HG02623 (cell line): ENCODE results near the gene PLGLB1.
"Not testable (repeated sequence)": the region's sequence is repeated elsewhere in the genome, so short reads cannot be mapped to it uniquely, and the experiment has no call there.

Source experiments
- ATAC-seq: cut with Tn5 transposase; IDR thresholded peaks from one replicate; pipeline ENCODE4 v1.9.1; 2021; ENCODE audit warnings: moderate library complexity; ENCODE audit not compliant: unreplicated experiment

PLGLB1 gene

DNA sequence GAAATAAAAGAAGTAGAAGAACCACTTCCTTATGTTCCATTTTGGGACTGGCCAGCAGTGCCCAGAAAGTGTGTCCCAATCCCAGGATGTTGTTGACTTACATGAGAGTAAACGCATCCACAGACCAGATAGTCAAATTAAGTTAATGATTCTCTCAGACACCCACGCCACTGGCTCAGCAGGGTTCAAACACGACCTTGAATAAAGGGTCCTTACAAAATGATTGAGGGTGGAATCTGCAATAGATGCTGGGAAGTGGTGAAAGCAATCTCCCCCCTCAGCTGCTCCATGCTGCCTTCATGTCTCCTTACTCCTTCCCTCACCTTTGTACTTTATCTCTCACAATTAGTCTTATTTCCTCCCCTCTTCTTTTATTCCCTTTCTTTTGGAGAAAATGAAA is at the start of gene PLGLB1:
Gene PLGLB1 (minus strand): TSS at position 101 of the 400 bp plus-strand sequence. CDS start 61 bp downstream, at position 40.
- not testable (repeated sequence) for ATAC-seq

DNA sequence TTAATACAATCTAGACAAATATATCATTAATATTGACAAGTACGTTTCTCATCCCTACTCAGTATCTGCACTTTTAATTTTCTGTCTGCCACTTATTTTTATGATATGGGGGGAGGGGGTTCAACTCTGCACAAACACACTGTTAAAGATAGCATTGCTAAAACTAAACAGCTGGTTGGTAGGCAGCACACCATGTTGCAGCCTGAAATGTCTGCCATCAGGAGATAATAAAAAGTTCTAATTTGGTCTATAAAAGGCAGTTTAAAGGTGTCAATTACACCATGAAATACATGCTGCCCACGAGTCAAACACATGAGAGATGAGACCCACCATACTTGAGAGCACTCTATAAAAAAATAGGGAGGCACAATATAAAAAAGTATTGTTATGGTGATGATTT is 42.7 kb upstream of the PLGLB1 start:
- not testable (repeated sequence) for ATAC-seq

DNA sequence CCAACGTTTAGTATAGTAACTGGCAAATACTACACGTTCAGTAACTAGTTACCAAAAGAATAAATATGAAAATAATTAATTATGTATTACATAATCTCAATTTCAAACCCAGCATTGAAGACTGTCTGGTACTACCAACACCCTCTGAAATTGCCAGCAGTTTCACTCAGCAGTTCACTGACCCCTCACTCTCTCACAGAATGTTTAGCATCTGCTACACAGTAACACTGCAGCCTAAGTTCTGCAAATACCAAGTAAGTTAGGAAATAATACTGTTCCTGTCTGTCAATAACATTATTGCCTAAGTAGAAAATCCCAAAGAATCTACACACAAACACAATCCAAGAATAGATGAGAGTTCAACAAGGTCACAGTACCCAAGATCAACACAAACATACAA is 41.8 kb upstream of the PLGLB1 start:
- ATAC-seq: not testable (repeated sequence)

DNA sequence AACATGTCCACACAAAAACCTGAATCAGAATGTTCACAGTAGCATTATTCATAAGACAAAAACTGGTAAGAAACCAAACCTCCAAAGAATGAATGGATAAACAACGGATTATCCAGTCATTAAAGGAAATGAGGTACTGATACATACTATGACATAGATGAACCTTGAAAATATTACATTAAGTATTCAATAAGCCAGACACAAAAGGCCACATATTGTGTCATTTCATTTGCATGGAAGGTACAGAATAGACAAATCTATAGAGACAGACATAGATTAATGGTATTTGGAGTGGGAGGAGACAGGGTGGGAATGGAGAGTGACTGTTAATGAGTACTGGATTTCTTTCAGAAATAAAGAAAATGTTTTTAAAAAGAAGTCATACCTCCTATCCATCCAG is 39.9 kb upstream of the PLGLB1 start:
- not testable (repeated sequence) for ATAC-seq

DNA sequence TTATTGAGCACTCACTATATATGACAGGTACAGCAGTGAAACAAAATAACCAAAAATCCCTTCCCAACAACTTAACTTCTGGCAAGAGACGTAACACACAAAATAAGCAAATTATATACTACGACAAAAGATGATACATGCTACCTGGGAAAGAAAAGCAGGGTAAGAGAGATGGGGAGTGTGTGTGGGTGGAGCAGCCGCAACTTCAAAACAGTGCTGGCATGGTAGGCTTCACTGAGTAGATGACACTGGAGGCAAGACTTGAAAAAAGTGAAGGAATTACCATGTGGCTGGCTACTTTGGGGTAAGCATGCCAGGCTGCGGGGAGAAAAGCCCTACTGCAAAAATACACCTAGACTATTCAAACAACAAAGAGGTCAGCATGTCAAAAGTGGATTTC is 36.0 kb upstream of the PLGLB1 start:
- not testable (repeated sequence) for ATAC-seq

DNA sequence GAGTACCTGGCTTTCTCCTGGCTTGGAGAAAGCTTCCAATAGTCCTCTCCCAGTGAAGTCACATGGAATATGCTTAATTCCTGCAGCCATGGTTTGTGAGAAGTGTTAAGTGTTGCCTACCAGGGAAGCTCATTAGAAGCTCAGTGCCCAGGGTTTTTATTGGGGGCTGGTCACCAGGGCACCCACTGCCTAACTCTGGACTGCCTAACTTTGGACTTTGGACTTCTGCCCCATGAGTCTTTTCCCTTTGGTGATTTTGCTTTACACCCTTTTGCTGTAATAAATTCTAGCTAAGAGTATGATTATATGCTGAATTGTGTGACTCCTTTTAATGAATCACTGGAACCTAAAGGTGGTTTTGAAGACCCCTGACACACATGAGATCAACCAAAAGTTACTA is 35.2 kb upstream of the PLGLB1 start:
- not testable (repeated sequence) for ATAC-seq

DNA sequence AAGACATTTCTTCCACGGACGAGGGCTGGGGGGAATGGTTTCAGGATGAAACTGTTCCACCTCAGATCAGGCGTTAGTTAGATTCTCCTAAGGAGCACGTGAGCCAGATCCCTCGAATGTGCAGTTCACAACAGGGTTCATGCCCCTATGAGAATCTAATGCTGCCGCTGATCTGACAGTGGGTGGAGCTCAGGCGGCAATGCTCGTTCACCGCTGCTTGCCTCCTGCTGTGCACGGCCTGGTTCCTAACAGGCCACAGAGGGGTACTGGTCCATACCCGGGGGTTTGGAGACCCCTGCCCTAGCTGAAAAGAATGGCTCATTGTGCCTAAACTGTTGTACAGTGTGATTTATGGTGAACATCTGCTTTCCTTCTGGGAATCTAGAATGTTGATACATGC is 34.8 kb upstream of the PLGLB1 start:
- not testable (repeated sequence) for ATAC-seq

DNA sequence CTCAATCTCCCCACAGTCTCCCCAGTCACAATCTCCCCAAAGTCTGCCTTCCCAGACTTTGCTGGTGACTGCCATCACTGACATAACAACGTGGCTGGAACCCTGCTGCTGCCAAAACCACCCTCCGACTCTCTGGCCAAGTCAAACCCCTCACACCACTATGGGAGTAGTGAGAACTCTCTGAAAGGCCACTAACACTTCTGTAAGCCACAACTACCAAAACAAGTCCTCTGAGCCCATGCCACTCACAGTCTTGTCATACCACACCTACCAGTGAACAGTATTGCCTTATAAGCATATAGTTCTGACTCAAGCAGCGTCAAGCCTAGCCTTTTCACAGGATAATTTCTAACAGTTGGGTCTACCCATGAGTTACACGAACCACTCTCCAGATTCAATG is 32.7 kb upstream of the PLGLB1 start:
- not testable (repeated sequence) for ATAC-seq

DNA sequence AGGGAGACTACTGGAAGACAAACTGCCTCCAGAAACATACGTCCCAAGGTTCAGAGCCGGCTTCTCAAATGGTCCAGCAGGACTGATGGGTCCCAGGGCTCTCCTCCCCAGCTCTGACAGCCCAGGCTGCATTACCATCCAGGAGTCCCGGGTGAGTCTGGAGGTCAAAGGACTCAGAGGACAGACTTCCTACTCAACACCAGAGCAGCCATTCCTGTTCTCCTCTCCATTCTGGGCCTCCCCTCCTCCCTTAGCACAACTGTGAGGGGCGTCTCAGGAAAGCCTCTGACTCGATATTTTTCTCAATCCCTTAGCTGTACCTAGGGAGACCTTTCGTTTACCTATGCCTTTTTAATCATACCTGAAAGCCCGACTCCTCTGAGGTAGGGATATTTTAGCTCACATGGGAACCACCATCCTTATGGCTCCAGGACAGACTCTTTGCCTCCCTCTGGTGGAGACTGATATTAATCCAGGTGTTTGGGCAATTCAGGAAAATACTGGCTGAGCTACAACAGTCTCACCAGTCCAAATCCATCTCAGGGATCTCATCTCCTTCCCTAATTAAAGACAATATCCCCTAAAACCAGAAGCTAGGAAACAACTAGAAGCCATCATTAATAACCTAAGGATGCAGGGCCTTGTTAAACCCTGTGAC is 19.8 kb upstream of the PLGLB1 start:
- ATAC-seq: not testable (repeated sequence)

DNA sequence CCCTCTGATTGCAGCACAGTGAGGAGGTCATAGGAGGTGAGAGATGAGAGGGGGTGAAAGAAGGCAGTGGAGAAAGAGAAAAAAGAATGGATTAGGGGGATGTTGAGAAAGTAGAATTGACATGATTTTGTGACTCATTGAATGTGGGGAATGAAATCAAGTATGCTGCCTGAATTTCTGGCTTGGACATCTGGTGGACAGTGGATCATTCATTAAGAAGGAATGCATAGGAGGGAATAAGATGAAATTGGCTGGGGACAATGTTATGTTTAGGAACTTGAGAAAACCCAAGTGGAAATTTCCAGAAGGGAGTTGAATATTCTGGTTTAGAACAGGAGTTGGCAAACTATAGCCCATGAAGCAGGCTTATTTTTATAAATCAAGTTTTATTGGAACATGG is 7.0 kb upstream of the PLGLB1 start:
- not testable (repeated sequence) for ATAC-seq

DNA sequence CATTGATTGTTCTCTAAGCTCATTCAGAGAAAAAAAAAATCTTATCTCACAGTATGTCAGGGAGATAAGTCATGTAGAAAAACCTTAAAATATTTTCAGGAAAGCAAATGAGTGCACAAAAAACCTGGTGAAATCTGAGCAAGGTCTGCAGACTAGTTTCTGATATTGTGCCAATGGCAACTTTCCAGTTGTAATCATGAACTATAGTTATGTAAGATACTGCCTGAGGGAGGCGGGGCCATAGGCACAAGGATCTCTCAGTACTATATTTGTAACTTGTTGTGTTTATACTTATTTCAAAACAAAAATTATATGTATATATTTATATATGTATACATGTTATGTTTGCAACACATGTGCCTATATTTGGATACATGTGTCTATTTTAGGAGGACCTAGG is 5.2 kb upstream of the PLGLB1 start:
- ATAC-seq: not testable (repeated sequence)

DNA sequence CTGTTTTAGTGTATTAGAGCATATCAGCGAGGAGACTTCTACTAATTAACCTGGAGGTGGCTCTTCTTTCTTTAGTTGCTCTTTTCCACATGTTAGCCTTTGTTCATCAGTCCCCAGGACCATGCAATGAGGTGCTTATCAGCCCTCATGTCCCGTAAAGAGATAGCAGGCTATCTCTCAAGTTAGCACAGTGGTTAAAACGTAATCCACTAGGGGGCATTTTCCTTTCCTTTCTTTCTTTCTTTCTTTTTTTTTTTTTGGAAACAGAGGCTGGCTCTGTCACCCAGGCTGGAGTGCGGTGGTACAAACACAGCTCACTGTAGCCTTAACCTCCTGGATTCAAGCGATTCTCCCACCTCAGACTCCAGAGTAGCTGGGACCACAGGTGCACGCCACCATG is 4.3 kb upstream of the PLGLB1 start:
- not testable (repeated sequence) for ATAC-seq

DNA sequence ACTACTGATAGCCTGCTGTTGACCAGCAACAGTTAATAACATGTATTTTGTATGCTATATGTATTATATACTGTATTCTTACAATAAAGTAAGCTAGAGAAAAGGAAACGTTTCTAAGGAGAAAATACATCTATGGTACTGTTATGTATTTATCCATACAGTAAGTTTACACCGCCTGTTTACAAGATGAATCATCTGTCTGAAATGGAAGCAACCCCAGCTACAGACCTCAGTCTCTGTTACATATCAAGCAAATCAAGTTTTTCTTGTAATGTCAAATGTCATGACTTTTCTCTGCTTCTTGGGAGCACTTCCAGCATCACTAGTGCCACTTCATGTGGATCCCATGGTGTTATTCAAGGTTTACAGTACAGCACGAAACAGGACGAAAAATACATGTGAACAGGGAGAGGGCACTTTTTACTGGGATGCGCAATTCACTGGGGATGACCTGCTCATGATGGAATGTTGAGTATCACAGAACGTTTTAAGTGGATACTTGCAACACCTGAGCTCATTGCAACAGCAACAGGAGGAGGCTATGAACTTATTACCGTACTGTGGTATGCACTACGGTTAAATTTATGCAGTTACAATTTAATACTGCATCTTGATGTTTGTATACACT is 2.5 kb upstream of the PLGLB1 start:
- not testable (repeated sequence) for ATAC-seq

DNA sequence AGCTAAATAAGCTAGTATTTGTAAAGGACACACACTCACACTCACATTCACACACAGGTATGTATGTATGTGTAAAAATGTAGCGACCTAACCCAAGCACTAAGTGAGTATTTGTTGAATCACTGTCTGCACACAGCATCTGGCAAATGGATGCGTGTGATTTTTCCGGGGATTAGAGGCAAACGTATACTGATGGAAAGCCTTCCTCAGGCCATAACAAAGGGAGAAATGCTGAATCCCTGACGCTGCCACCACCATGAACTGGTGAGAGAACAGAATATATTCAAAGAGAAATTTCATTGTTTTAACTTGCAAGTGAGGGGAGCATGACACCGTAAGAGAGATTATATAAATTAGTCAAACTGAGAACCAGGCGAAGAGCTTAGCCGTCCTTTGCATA is 601 bp downstream of the PLGLB1 start:
- ATAC-seq: not testable (repeated sequence)

DNA sequence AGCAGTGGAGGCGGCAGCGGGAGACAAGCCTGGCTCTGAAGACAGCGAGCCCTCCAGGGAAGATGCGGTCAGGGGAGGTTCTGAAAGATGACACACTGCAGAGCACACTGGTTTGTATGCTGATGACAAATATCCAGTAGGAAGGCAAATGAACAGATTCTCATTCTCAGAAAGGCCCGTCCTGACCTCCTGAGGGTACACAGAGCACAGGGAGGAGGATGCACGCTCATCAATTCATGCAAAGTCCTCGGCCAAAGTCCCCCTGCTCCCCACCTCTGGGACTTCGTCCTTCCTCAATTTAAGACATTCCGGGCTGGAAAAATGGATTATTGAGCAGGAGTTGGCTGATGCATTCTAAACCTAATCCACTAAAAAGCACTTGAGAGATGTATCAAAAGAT is 2.6 kb downstream of the PLGLB1 start:
- ATAC-seq: not testable (repeated sequence)

DNA sequence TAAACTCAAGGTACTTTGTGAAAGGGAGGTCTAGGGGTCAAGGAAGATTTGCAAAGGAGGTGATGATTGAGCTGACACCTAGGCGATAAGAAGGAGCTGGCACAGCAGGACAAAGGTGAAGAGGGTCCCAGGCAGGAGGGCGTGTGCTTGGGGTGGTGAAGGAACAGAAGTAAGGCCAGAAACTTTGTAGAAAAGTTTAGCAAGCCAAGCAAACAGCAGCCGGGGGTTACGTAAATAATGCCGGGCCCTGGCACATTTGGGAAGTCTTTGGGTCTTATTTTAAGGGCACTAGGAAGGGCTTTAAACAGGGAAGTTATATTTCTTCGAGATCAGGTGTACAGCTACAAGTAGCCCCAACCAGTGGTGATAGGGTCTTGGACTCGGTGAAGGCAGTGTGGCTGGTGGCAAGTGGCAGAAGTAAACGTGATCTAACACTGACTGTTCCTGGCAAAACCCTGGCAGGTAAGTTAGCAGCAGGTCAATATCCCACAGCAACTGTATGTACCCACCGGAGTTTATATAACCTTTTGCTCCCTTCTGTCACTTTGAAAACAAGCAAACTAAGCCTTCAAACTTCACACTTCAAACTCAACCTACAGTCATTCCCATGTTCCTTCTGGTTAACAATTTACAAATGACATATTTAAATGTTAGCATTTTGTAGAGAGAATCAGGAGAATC is 7.0 kb downstream of the PLGLB1 start:
- not testable (repeated sequence) for ATAC-seq

DNA sequence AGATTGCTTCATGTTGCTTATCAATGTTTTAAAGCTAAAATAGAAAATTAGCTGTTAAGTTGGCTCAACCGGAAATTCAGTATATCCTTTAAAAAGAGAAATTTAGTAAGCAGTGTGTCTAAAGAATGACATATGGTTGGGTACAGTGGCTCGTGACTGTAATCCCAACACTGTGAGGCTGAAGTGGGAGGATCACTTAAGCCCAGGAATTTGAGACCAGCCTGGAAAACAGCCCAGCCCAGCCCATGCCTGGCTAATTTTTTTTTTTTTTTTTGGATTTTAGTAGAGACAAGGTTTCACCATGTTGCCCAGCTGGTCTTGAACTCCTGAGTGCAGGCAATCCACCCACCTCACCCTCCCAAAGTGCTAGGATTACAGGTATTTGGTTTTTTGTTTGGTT is 17.2 kb downstream of the PLGLB1 start:
- ATAC-seq: not testable (repeated sequence)
